HCT116 (cell line): ENCODE results near the gene IGF2BP1. TPM values are rescaled to one million over a fixed set of nuclear protein-coding genes. Genes with fewer than 3 reads are reported as not detected.
A peak's percentile ranks its signal among the peaks of the same experiment; 100 is the strongest.

ENCODE experiments used
- ATAC-seq: fragments of 200-7000 bp; cut with Tn5 transposase; 2 replicates; pipeline ENCODE4 v1.9.1; 2020; ENCODE audit warnings: mild to moderate bottlenecking, moderate library complexity
- BruUV-seq: library from RNA; stranded (reverse); fragments of 400-500 nt; replicated peaks from 2 replicates; lab custom pipeline; 2021; lab: Mats Ljungman, UMichigan
- CTCF ChIA-PET: fragments of 300-600 bp; sonication (Branson Sonifier 250); formaldehyde crosslinking; loops from one replicate; lab custom pipeline; 2021; ENCODE audit warnings: antibody characterized with exemption; lab: Charles Lee
- POLR2A ChIA-PET: fragments of 300-600, 350-600 bp; sonication (Branson Sonifier 250); formaldehyde crosslinking; loops from one replicate; lab custom pipeline; 2021; ENCODE audit warnings: antibody characterized with exemption; lab: Charles Lee
- RAD21 ChIA-PET, 2 experiments: fragments of 300-600 bp; sonication (Branson Sonifier 250); formaldehyde crosslinking; loops; one replicate each; lab custom pipeline; 2023; ENCODE audit warnings: low total read pairs in 2 of 2; ENCODE audit not compliant: uncharacterized antibody in 2 of 2, unreplicated experiment in 2 of 2, low non-redundant PET in 1 of 2; lab: Charles Lee
- DNase-seq: peaks from one replicate; pipeline ENCODE4 v3.0.0-alpha.2; 2010; ENCODE audit warnings: low read depth, low spot score
- H2AFZ ChIP-seq: fragments of 200-600 bp; shearing (Covaris generic), sonication (generic); 2 replicates; pipeline ENCODE4 v1.6.1; 2017; ENCODE audit warnings: low read depth, mixed run types, mixed read lengths, antibody characterized with exemption, low read length; ENCODE audit not compliant: poor library complexity, severe bottlenecking
- H3K27ac ChIP-seq: 2 replicates; pipeline ENCODE4 v1.5.1; 2012; ENCODE audit warnings: low read depth, low read length
- H3K27me3 ChIP-seq: fragments of 200-600 bp; sonication (generic); 2 replicates; pipeline ENCODE4 v1.6.1; 2016; ENCODE audit warnings: mixed run types, low read length, mixed read lengths; ENCODE audit not compliant: insufficient read depth
- H3K36me3 ChIP-seq, 2 experiments: fragments of 200-500 bp in 1 of 2; fragments of 200-600 bp in 1 of 2; sonication (Bioruptor generic) in 1 of 2; sonication (generic) in 1 of 2; 2 replicates each; pipeline versions ENCODE4 v1.5.1 to v1.6.1; 2014 to 2016; ENCODE audit warnings: low read length in 2 of 2, inconsistent platforms in 1 of 2, mixed read lengths in 1 of 2, mixed run types in 1 of 2; ENCODE audit not compliant: insufficient read depth in 2 of 2, control insufficient read depth in 1 of 2
- H3K4me1 ChIP-seq, 2 experiments: fragments of 200-600 bp in 1 of 2; sonication (generic) in 1 of 2; 2 replicates each; pipeline versions ENCODE4 v1.5.1 to v1.6.1; 2012 to 2017; ENCODE audit warnings: low read length in 2 of 2, inconsistent platforms in 1 of 2, mild to moderate bottlenecking in 1 of 2, mixed read lengths in 1 of 2, mixed run types in 1 of 2, moderate library complexity in 1 of 2; ENCODE audit not compliant: insufficient read depth in 2 of 2, control insufficient read depth in 1 of 2
- H3K4me2 ChIP-seq: fragments of 200-600 bp; sonication (generic); 2 replicates; pipeline ENCODE4 v1.6.1; 2017; ENCODE audit warnings: mixed run types, low read length, mixed read lengths
- H3K4me3 ChIP-seq, 2 experiments: fragments of 200-600 bp in 1 of 2; sonication (generic) in 1 of 2; replicated peaks in 1 of 2; 2 replicates each; pipeline ENCODE4 v1.5.1; 2011 to 2016; ENCODE audit warnings: low read length in 2 of 2, control low read depth in 1 of 2, low read depth in 1 of 2, mild to moderate bottlenecking in 1 of 2, mixed read lengths in 1 of 2, mixed run types in 1 of 2
- H3K79me2 ChIP-seq: fragments of 200-600 bp; sonication (generic); 2 replicates; pipeline ENCODE4 v1.6.1; 2017; ENCODE audit warnings: mild to moderate bottlenecking, mixed run types, low read length, moderate library complexity, mixed read lengths; ENCODE audit not compliant: insufficient read depth
- H3K9ac ChIP-seq: fragments of 200-600 bp; sonication (generic); 2 replicates; pipeline ENCODE4 v1.6.1; 2016; ENCODE audit warnings: low read length, mixed read lengths
- H3K9me2 ChIP-seq: fragments of 200-600 bp; sonication (generic), shearing (Covaris generic); 2 replicates; pipeline ENCODE4 v1.6.1; 2017; ENCODE audit warnings: mixed run types, mild to moderate bottlenecking, moderate library complexity; ENCODE audit not compliant: insufficient read depth
- H3K9me3 ChIP-seq, 2 experiments: fragments of 200-500 bp in 1 of 2; fragments of 200-600 bp in 1 of 2; sonication (Bioruptor generic) in 1 of 2; sonication (generic) in 1 of 2; 2 replicates each; pipeline ENCODE4 v1.6.1; 2014 to 2017; ENCODE audit warnings: low read length in 2 of 2, mixed read lengths in 2 of 2, inconsistent platforms in 1 of 2, low read depth in 1 of 2, mild to moderate bottlenecking in 1 of 2, mixed run types in 1 of 2, moderate library complexity in 1 of 2; ENCODE audit not compliant: control insufficient read depth in 1 of 2, insufficient read depth in 1 of 2
- H4K20me1 ChIP-seq: fragments of 200-600 bp; sonication (generic), shearing (Covaris generic); 2 replicates; pipeline ENCODE4 v1.6.1; 2017; ENCODE audit warnings: mixed run types, mild to moderate bottlenecking, moderate library complexity; ENCODE audit not compliant: insufficient read depth
- CTCF ChIP-seq, 3 experiments: fragments of 200-600 bp in 1 of 3; sonication (generic) in 1 of 3; IDR thresholded peaks in 2 of 3; conservative IDR thresholded peaks in 1 of 3; 2 replicates each; pipeline ENCODE4 v1.5.1; 2012 to 2017; ENCODE audit warnings: low read depth in 2 of 3, low read length in 2 of 3, antibody characterized with exemption in 1 of 3, borderline replicate concordance in 1 of 3, control low read depth in 1 of 3, mild to moderate bottlenecking in 1 of 3, mixed read lengths in 1 of 3, mixed run types in 1 of 3, moderate library complexity in 1 of 3; ENCODE audit not compliant: insufficient read depth in 1 of 3
- EGR1 ChIP-seq: IDR thresholded peaks from 2 replicates; pipeline ENCODE4 v1.6.1; 2012; ENCODE audit warnings: low read depth
- EZH2phosphoT487 ChIP-seq: fragments of 200-600 bp; IDR thresholded peaks from 2 replicates; pipeline ENCODE4 v1.6.1; 2018; ENCODE audit warnings: antibody characterized with exemption, borderline replicate concordance
- FOSL1 ChIP-seq: IDR thresholded peaks from 2 replicates; pipeline ENCODE4 v1.6.1; 2012; ENCODE audit warnings: low read depth
- POLR2A ChIP-seq: IDR thresholded peaks from 2 replicates; pipeline ENCODE4 v1.7.0; 2011; ENCODE audit warnings: borderline replicate concordance; ENCODE audit not compliant: insufficient read depth, insufficient read length; ENCODE audit errors: extremely low read depth
- RAD21 ChIP-seq: IDR thresholded peaks from 2 replicates; pipeline ENCODE4 v1.6.1; 2012; ENCODE audit warnings: low read depth, mild to moderate bottlenecking
- SIN3A ChIP-seq: IDR thresholded peaks from 2 replicates; pipeline ENCODE4 v1.6.1; 2012; ENCODE audit warnings: low read depth
- TCF7L2 ChIP-seq: IDR thresholded peaks from 2 replicates; pipeline ENCODE4 v1.7.0; 2011; ENCODE audit warnings: borderline replicate concordance, inconsistent platforms; ENCODE audit not compliant: insufficient read depth, insufficient read length; ENCODE audit errors: extremely low read depth
- ZBTB33 ChIP-seq: IDR thresholded peaks from 2 replicates; pipeline ENCODE4 v1.6.1; 2011; ENCODE audit warnings: mild to moderate bottlenecking, low read length, moderate library complexity; ENCODE audit not compliant: insufficient replicate concordance; ENCODE audit errors: extremely low read depth
- ZFX ChIP-seq: fragments of 450-650 bp; IDR thresholded peaks from 2 replicates; pipeline ENCODE4 v1.6.1; 2017
- ZNF274 ChIP-seq: fragments of 200-500 bp; sonication (Bioruptor generic); IDR thresholded peaks from 2 replicates; pipeline ENCODE4 v1.6.1; 2014; ENCODE audit warnings: mild to moderate bottlenecking, low read depth, low read length, inconsistent platforms
- intact Hi-C: fragments of 100-400 bp; cut with micrococcal nuclease; formaldehyde crosslinking; loops from 2 replicates; pipeline ENCODE4 v1.10.0; 2022
- total RNA-seq: library from RNA; stranded (reverse); gene quantifications from one replicate; pipeline ENCODE4 v1.2.1, GENCODE V29; 2021; ENCODE audit not compliant: unreplicated experiment

IGF2BP1 gene
- total RNA-seq, 1 experiment from 2014 or later = 0.91 TPM

GRCh38 chr17:49051269-49051668 lies 54.1 kb downstream of the IGF2BP1 start:
- no peak overlapping the region for H3K4me3 ChIP-seq
- no peaks in the 10 kb centered on the region for H3K9me3 ChIP-seq
- no peak overlapping the region for H3K4me2 ChIP-seq
- H3K27me3 ChIP-seq = no peaks in the 10 kb centered on the region
- ChIA-PET POLR2A (no interaction called here), RAD21 (no interaction called here), CTCF (interaction anchor here (2.6 kb wide), 1 partner anchor 15 kb away, joined by 7 read pairs; no protein-coding TSS in a partner anchor)
- DNase-seq (no peak), ATAC-seq (peak; percentile 47; the same call in 1 of the 2 replicates)
- H3K4me1 ChIP-seq = no peaks in the 10 kb centered on the region
- BruUV-seq = no TSS peak
- H3K9ac ChIP-seq = no peak overlapping the region
- no peak overlapping the region for H3K27ac ChIP-seq
- H4K20me1 ChIP-seq = no peaks in the 10 kb centered on the region
- H3K79me2 ChIP-seq = no peaks in the 10 kb centered on the region
- no peak overlapping the region for H2AFZ ChIP-seq
- H3K36me3 ChIP-seq = no peaks in the 10 kb centered on the region
- H3K9me2 ChIP-seq = no peaks in the 10 kb centered on the region
- 0 out of 6 replicates have a peak, but pooled peaks of 1 of the 3 experiments have one; percentile 8 for TF ChIP-seq CTCF (IDR thresholded peaks at IDR 0.05 in 2 of 3, conservative IDR thresholded peaks at IDR 0.05 in 1 of 3; ENCODE audit: borderline replicate concordance in 1 of 3, insufficient read depth in 1 of 3, low read depth in 2 of 3, low read length in 2 of 3)
- 0 out of 2 replicates have a peak, but pooled peaks have one; percentile 5 for TF ChIP-seq RAD21
- TF ChIP-seq POLR2A = no peak
- intact Hi-C loops = no loop called here

GRCh38 chr17:49053171-49053829 lies 56.1 kb downstream of the IGF2BP1 start:
- DNase-seq (no peak), ATAC-seq (no peak; the same call in 1 of the 2 replicates)
- intact Hi-C loops = no loop called here
- ChIA-PET POLR2A (interaction anchor here (1.1 kb wide), 1 partner anchor 21 kb away, joined by 3 read pairs; no protein-coding TSS in a partner anchor), CTCF (interaction anchor here (0.9 to 2.6 kb wide), 3 partner anchors 17 to 169 kb away, joined by 3 to 7 read pairs (median 3); no protein-coding TSS in a partner anchor), RAD21 (no interaction called here)
- H3K4me2 ChIP-seq = no peak overlapping the region
- no peak overlapping the region for H2AFZ ChIP-seq
- no peaks in the 10 kb centered on the region for H3K9me2 ChIP-seq
- H3K36me3 ChIP-seq = no peaks in the 10 kb centered on the region
- no peak overlapping the region for H3K27ac ChIP-seq
- no peaks in the 10 kb centered on the region for H3K79me2 ChIP-seq
- no peak overlapping the region for H3K4me3 ChIP-seq
- H4K20me1 ChIP-seq = no peaks in the 10 kb centered on the region
- H3K27me3 ChIP-seq = no peaks in the 10 kb centered on the region
- BruUV-seq = no TSS peak
- no peak overlapping the region for H3K9ac ChIP-seq
- no peaks in the 10 kb centered on the region for H3K4me1 ChIP-seq
- H3K9me3 ChIP-seq = no peaks in the 10 kb centered on the region
- no peak for TF ChIP-seq RAD21
- TF ChIP-seq EGR1 = no peak
- TF ChIP-seq ZNF274 = no peak
- TF ChIP-seq TCF7L2 = no peak
- TF ChIP-seq EZH2phosphoT487 = no peak
- TF ChIP-seq SIN3A = no peak
- TF ChIP-seq FOSL1 = no peak
- no peak for TF ChIP-seq CTCF (IDR thresholded peaks at IDR 0.05 in 2 of 3, conservative IDR thresholded peaks at IDR 0.05 in 1 of 3; ENCODE audit: borderline replicate concordance in 1 of 3, insufficient read depth in 1 of 3, low read depth in 2 of 3, low read length in 2 of 3)
- TF ChIP-seq ZFX = no peak
- TF ChIP-seq ZBTB33 = no peak
